GM13976 (cell line): ENCODE results near the gene PCNX2.
"Not testable (repeated sequence)": the region's sequence is repeated elsewhere in the genome, so short reads cannot be mapped to it uniquely, and the experiment has no call there.

ENCODE experiments used
- DNase-seq: peaks from one replicate; pipeline ENCODE4 v3.0.0; 2012; ENCODE audit warnings: low spot score
- CTCF ChIP-seq: IDR thresholded peaks from 2 replicates; pipeline ENCODE4 v1.5.1; 2012; ENCODE audit warnings: borderline replicate concordance, mild to moderate bottlenecking; ENCODE audit not compliant: insufficient read depth; ENCODE audit errors: extremely low read depth, missing control alignments, control extremely low read depth
- in situ Hi-C: fragments of 300-500 bp; cut with MboI; formaldehyde crosslinking; loops from one replicate; pipeline ENCODE4 v1.12.0; 2022; ENCODE audit warnings: low sequenced_read_pairs, mixed read lengths, inconsistent platforms; ENCODE audit not compliant: unreplicated experiment

PCNX2 gene

GRCh38 chr1:233140974-233141373 is 154.6 kb downstream of the PCNX2 start:
- no peak for DNase-seq
- TF ChIP-seq CTCF, result no peak
- in situ Hi-C loops, result no loop called here

GRCh38 chr1:233140499-233140898 is 155.0 kb downstream of the PCNX2 start:
- in situ Hi-C loops, result no loop called here
- no peak for TF ChIP-seq CTCF
- no peak for DNase-seq

GRCh38 chr1:233138788-233139585 is 156.5 kb downstream of the PCNX2 start:
- in situ Hi-C loops, result no loop called here
- no peak for TF ChIP-seq CTCF
- no peak for DNase-seq

GRCh38 chr1:233135833-233136232 is 159.7 kb downstream of the PCNX2 start:
- no peak for TF ChIP-seq CTCF
- no peak for DNase-seq
- in situ Hi-C loops, result no loop called here

DNA sequence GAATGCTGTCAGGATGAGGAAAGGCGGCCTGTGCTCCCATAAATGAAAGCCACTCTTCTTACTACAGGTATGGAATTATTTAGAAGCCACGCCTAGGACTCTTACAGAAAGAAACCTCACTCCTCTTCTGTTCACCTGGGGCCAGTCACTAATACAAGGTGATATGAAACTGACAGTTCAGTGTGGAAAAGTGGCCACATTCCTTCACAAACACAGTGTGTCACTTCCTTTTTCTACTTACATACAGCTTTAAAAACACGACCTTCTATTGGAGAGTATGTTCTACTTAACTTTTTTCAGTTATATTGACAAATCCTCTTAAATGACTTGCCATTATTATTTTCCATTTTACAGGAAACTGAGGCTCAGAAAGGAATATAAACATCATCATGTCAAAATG is 163.1 kb downstream of the PCNX2 start:
- in situ Hi-C loops, result no loop called here
- TF ChIP-seq CTCF, result no peak
- no peak for DNase-seq

DNA sequence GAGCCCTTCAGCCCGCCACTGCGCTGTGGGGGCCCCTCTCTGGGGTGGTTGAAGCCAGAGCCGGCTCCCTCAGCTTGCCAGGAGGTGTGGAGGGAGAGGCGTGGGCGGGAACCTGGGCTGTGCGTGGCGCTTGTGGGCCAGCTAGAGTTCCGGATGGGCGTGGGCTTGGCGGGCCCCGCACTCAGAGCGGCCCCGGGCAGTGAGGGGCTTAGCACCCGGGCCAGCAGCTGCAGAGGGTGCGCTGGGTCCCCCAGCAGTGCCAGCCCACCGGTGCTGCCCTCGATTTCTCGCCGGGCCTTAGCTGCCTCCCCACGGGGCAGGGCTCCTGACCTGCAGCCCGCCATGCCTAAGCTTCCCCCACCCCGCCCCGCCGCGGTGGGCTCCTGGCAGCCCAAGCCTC is 166.5 kb downstream of the PCNX2 start:
- DNase-seq, in situ Hi-C loops: not testable (repeated sequence)

GRCh38 chr1:233127157-233127556 is 168.4 kb downstream of the PCNX2 start:
- TF ChIP-seq CTCF, result no peak
- in situ Hi-C loops, result no loop called here
- DNase-seq, result no peak
